TTC549 (cell line): ENCODE data around the gene LAMP5.

Experiments used
- FAIRE-seq: peaks from 2 replicates; lab custom pipeline; 2012; peaks lifted over from hg19 to GRCh38; lab: Jason Lieb, UNC

LAMP5 gene

GRCh38 chr20:9501473-9501872 is 12.9 kb upstream of the LAMP5 start:
- no peak for FAIRE-seq

GRCh38 chr20:9503526-9504245 is 10.7 kb upstream of the LAMP5 start:
- no peak for FAIRE-seq

GRCh38 chr20:9506280-9506821 is 8.0 kb upstream of the LAMP5 start:
- FAIRE-seq: no peak

GRCh38 chr20:9506964-9507369 is 7.4 kb upstream of the LAMP5 start:
- no peak for FAIRE-seq

GRCh38 chr20:9507544-9508239 is 6.7 kb upstream of the LAMP5 start:
- no peak for FAIRE-seq

GRCh38 chr20:9508240-9508661 is 6.1 kb upstream of the LAMP5 start:
- no peak for FAIRE-seq

GRCh38 chr20:9508696-9509178 is 5.7 kb upstream of the LAMP5 start:
- no peak for FAIRE-seq

GRCh38 chr20:9509246-9509645 is 5.1 kb upstream of the LAMP5 start:
- FAIRE-seq: no peak

- FAIRE-seq: no peak
Observed at GRCh38 chr20:9510911-9511310, 3.5 kb upstream of the LAMP5 start.

GRCh38 chr20:9514072-9514460 is 324 bp upstream of the LAMP5 start:
- no peak for FAIRE-seq

- FAIRE-seq: no peak
Observed at GRCh38 chr20:9515214-9515585, 810 bp downstream of the LAMP5 start.

- FAIRE-seq: no peak
Observed at GRCh38 chr20:9515741-9516233, 1.4 kb downstream of the LAMP5 start.

GRCh38 chr20:9516234-9516871 is 2.0 kb downstream of the LAMP5 start:
- FAIRE-seq: no peak

GRCh38 chr20:9517297-9518162 is 3.1 kb downstream of the LAMP5 start:
- no peak for FAIRE-seq

- no peak for FAIRE-seq
Observed at GRCh38 chr20:9518576-9519175, 4.3 kb downstream of the LAMP5 start.

- FAIRE-seq: no peak
Observed at GRCh38 chr20:9520086-9520485, 5.7 kb downstream of the LAMP5 start.

GRCh38 chr20:9523636-9524035 is 9.2 kb downstream of the LAMP5 start:
- FAIRE-seq: no peak

GRCh38 chr20:9531581-9531980 is 17.2 kb downstream of the LAMP5 start:
- no peak for FAIRE-seq

- no peak for FAIRE-seq
Observed at GRCh38 chr20:9532069-9532838, 17.9 kb downstream of the LAMP5 start.

- FAIRE-seq: no peak
Observed at GRCh38 chr20:9534025-9534424, 19.6 kb downstream of the LAMP5 start.

- no peak for FAIRE-seq
Observed at GRCh38 chr20:9535449-9535848, 21.1 kb downstream of the LAMP5 start.
